ENCODE data around the gene POU4F2. TPM values are rescaled to one million over a fixed set of nuclear protein-coding genes. Genes with fewer than 3 reads are reported as not detected.

POU4F2 gene
- total RNA-seq, 1 donor from 2014 or later, result not detected

DNA sequence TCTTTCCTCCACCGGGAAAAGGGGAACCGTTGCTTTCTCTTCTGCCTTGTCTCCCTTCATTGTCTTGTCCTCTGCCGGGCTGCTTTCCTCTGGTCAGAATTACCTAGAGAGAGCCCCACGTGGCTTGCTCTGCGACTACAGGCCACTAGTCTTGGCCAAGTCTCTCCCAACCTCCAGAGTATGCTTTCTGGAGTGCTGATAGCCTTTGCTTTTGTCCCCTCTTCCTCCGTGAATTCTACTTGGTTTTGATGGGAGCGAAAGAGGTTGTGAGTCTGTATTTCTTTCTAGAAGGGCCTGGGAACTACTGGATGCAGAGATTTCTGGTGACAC lies 5.3 kb upstream of the POU4F2 start:
- H3K4me1 Mint-ChIP-seq (ENCODE audit: unreplicated experiment), result peaks cover 14% of the 10 kb centered on the region
- H3K27me3 Mint-ChIP-seq (ENCODE audit: unreplicated experiment), result peaks cover 78% of the 10 kb centered on the region
- TF ChIP-seq, protein P1, sequence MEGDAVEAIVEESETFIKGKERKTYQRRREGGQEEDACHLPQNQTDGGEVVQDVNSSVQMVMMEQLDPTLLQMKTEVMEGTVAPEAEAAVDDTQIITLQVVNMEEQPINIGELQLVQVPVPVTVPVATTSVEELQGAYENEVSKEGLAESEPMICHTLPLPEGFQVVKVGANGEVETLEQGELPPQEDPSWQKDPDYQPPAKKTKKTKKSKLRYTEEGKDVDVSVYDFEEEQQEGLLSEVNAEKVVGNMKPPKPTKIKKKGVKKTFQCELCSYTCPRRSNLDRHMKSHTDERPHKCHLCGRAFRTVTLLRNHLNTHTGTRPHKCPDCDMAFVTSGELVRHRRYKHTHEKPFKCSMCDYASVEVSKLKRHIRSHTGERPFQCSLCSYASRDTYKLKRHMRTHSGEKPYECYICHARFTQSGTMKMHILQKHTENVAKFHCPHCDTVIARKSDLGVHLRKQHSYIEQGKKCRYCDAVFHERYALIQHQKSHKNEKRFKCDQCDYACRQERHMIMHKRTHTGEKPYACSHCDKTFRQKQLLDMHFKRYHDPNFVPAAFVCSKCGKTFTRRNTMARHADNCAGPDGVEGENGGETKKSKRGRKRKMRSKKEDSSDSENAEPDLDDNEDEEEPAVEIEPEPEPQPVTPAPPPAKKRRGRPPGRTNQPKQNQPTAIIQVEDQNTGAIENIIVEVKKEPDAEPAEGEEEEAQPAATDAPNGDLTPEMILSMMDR (IDR thresholded peaks at IDR 0.05), result no peak
- H3K9me3 Mint-ChIP-seq (ENCODE audit: unreplicated experiment), result peaks cover 3% of the 10 kb centered on the region
- H3K36me3 Mint-ChIP-seq (ENCODE audit: unreplicated experiment), result no peaks in the 10 kb centered on the region
- DNase-seq (ENCODE audit: extremely low spot score, unreplicated experiment), result no peak
- H3K27ac Mint-ChIP-seq (ENCODE audit: unreplicated experiment), result no peak overlapping the region
- no peak overlapping the region for H3K4me3 Mint-ChIP-seq (ENCODE audit: unreplicated experiment)

DNA sequence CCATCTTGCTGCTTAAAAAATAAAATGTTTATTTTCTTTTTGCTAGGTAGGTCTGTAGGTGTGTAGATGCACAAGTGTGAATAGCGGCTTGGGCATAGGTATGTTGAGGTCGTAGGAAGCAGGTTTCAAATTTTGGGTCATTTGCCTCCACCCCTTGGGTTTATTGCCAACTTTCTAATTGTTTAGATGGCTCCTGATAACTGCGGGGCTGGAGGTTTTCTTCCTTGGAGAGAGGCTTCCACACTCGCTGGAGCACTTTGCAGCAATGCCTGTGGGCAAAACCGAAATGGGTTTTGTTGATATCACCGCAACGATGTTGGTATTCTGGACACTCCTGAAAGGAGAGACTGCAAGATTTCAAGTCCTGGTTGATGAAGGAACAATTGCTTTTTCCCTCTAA lies 3.9 kb upstream of the POU4F2 start:
- no peak for DNase-seq (ENCODE audit: extremely low spot score, unreplicated experiment)
- Mint-ChIP-seq H3K4me3 (ENCODE audit: unreplicated experiment) (no peak overlapping the region), H3K4me1 (ENCODE audit: unreplicated experiment) (peaks cover 24% of the 10 kb centered on the region), H3K27ac (ENCODE audit: unreplicated experiment) (no peak overlapping the region), H3K27me3 (ENCODE audit: unreplicated experiment) (peaks cover 76% of the 10 kb centered on the region), H3K36me3 (ENCODE audit: unreplicated experiment) (no peaks in the 10 kb centered on the region), H3K9me3 (ENCODE audit: unreplicated experiment) (peaks cover 3% of the 10 kb centered on the region)
- TF ChIP-seq, protein P1 (IDR thresholded peaks at IDR 0.05), result no peak

DNA sequence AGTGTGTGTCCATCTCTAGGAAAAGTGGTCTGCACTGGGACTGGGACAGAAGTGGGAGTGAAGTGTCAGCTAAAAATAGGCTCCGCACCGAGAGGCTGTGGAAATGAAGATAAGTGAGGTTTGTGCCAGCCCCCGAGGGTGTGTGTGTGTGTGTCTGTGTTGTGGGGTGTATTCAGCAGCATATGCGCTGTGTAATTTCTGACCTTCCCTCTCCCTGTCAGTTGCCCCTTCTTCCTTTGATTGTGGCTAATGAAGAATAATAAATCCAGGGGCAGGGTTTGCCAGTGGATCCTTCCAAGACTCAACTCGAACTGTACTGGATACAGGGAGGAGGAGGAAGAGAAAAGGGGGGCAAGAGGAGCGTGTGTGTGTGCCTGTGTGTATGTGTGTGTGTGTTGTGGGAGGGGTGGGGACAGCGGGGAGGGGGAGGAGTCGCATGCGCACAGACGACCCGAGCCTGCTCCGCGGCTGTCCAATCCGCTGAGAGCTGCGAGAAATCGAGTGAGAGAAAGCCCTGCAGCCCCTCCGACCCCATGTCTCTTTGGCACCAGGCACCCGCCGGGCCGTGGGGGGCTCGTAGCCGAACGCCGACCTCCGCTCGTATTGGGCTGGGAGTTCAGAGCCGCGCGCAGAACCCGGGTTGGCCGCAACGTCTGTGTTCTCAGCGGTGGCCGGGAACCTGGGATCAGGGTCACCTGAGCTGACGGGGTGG lies 916 bp upstream of the POU4F2 start:
- TF ChIP-seq, protein P1 (IDR thresholded peaks at IDR 0.05), result no peak
- H3K27ac Mint-ChIP-seq (ENCODE audit: unreplicated experiment), result no peak overlapping the region
- no peak for DNase-seq (ENCODE audit: extremely low spot score, unreplicated experiment)
- H3K27me3 Mint-ChIP-seq (ENCODE audit: unreplicated experiment), result peaks cover 87% of the 10 kb centered on the region
- H3K9me3 Mint-ChIP-seq (ENCODE audit: unreplicated experiment), result peaks cover 6% of the 10 kb centered on the region
- H3K4me1 Mint-ChIP-seq (ENCODE audit: unreplicated experiment), result peaks cover 31% of the 10 kb centered on the region
- peak overlapping the region; percentile 59 for H3K4me3 Mint-ChIP-seq (ENCODE audit: unreplicated experiment)
- H3K36me3 Mint-ChIP-seq (ENCODE audit: unreplicated experiment), result peaks cover 2% of the 10 kb centered on the region

DNA sequence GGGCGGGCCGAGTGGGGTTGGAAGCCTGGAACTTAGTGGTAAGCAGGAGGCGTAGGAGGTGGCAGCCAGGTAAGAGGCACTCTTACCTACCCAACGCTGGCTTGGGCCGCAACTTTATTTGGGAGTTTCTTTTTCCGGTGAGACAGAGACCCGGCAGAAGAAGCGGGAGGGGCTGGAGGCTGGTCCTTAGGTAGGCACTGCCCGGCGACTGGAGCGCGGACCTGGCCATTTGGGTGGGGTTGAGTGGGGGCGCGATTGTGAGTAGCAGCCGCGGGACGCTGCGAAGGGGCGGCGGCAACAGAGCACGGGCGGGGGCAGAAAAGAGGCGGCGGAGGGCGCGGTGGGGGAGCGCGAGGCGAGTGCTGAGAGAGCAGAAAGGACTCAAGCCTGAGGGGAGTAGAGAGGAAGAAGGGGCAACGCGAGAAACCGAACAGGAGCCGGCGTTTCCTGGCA lies 334 bp upstream of the POU4F2 start:
- peaks cover 31% of the 10 kb centered on the region for H3K4me1 Mint-ChIP-seq (ENCODE audit: unreplicated experiment)
- H3K36me3 Mint-ChIP-seq (ENCODE audit: unreplicated experiment), result peaks cover 2% of the 10 kb centered on the region
- peaks cover 85% of the 10 kb centered on the region for H3K27me3 Mint-ChIP-seq (ENCODE audit: unreplicated experiment)
- H3K9me3 Mint-ChIP-seq (ENCODE audit: unreplicated experiment), result peaks cover 6% of the 10 kb centered on the region
- peak overlapping the region; percentile 59 for H3K4me3 Mint-ChIP-seq (ENCODE audit: unreplicated experiment)
- TF ChIP-seq, protein P1 (IDR thresholded peaks at IDR 0.05), result no peak
- DNase-seq (ENCODE audit: extremely low spot score, unreplicated experiment), result no peak
- no peak overlapping the region for H3K27ac Mint-ChIP-seq (ENCODE audit: unreplicated experiment)

DNA sequence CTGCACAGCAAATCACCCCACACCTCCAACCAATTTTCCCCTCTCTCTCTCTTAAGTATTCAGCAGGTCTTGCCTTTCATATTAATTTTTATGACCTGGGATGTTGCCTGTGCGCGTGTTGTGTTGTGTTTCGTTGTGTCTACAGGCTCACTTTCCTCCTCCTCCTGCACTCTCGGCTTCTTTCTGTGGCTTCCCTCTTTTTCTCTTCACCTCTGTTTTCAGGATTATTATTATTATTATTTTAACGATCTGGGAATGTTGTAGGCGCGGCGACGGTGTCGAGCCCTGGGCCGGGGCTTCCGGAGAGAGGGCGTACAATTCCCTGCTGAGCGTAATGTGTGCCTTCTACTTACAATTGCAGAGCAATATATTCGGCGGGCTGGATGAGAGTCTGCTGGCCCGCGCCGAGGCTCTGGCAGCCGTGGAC lies 826 bp downstream of the POU4F2 start:
- Mint-ChIP-seq H3K9me3 (ENCODE audit: unreplicated experiment) (peaks cover 10% of the 10 kb centered on the region), H3K27me3 (ENCODE audit: unreplicated experiment) (peaks cover 86% of the 10 kb centered on the region), H3K36me3 (ENCODE audit: unreplicated experiment) (peaks cover 2% of the 10 kb centered on the region), H3K4me3 (ENCODE audit: unreplicated experiment) (peak overlapping the region; percentile 66), H3K4me1 (ENCODE audit: unreplicated experiment) (peaks cover 31% of the 10 kb centered on the region), H3K27ac (ENCODE audit: unreplicated experiment) (no peak overlapping the region)
- no peak for DNase-seq (ENCODE audit: extremely low spot score, unreplicated experiment)
- TF ChIP-seq, protein P1 (IDR thresholded peaks at IDR 0.05), result no peak

All from osteocyte (in vitro differentiated cells).